Astrocyte (in vitro differentiated cells and primary cell): ENCODE measurements around the gene TREML2.

Experiments used
- EZH2 ChIP-seq: IDR thresholded peaks from 2 replicates; pipeline ENCODE4 v1.6.1; 2012; ENCODE audit warnings: mild to moderate bottlenecking, low read length, inconsistent platforms; ENCODE audit not compliant: insufficient read depth
- TF ChIP-seq, protein P1 (sequence below): IDR thresholded peaks from 2 replicates; pipeline ENCODE4 v1.5.1; 2011; ENCODE audit warnings: low read depth, mild to moderate bottlenecking, inconsistent platforms, low read length, moderate library complexity; ENCODE audit not compliant: insufficient read depth

DNA sequence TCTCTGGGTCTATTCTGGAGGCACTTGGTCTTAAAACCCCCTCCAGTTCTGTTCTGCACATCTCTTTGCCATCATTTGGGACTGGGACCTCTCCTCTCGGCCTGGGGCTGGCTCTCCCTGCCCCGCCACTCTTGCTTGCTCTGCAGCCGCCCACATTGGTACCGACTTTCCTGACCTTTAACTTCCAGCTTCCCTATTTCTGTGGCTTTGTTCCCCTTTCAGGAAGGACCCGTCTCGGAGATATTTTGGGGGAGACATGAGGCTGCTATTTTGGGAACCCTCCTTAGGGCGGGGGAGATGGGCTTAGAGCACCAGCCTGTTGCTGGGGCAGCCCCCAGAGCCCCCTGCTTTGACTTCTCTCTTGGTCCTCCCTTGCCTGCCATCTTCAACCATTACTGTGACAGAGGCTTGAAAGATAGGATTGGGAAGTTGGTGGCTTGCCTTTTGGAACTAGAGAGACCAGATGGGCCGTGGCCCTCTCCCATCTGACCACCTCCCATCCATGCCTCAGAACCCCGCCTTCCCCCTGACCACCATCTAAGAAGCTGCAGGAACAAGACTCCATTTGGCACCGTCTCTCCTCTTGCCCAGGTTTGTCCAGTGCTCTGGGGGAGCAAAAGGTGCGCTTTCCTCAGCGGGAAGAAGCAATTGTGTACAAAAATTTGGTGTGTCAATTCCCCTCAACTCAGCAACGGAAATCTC is 38.9 kb downstream of the TREML2 start:
- TF ChIP-seq, protein P1, sequence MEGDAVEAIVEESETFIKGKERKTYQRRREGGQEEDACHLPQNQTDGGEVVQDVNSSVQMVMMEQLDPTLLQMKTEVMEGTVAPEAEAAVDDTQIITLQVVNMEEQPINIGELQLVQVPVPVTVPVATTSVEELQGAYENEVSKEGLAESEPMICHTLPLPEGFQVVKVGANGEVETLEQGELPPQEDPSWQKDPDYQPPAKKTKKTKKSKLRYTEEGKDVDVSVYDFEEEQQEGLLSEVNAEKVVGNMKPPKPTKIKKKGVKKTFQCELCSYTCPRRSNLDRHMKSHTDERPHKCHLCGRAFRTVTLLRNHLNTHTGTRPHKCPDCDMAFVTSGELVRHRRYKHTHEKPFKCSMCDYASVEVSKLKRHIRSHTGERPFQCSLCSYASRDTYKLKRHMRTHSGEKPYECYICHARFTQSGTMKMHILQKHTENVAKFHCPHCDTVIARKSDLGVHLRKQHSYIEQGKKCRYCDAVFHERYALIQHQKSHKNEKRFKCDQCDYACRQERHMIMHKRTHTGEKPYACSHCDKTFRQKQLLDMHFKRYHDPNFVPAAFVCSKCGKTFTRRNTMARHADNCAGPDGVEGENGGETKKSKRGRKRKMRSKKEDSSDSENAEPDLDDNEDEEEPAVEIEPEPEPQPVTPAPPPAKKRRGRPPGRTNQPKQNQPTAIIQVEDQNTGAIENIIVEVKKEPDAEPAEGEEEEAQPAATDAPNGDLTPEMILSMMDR, result no peak
- TF ChIP-seq EZH2, result no peak
